ENCODE results near the gene PTPRE. TPM values are rescaled to one million over a fixed set of nuclear protein-coding genes. Genes with fewer than 3 reads are reported as not detected.

Gene PTPRE
- total RNA-seq, 1 experiment from 2014 or later, result 0.50 TPM

DNA sequence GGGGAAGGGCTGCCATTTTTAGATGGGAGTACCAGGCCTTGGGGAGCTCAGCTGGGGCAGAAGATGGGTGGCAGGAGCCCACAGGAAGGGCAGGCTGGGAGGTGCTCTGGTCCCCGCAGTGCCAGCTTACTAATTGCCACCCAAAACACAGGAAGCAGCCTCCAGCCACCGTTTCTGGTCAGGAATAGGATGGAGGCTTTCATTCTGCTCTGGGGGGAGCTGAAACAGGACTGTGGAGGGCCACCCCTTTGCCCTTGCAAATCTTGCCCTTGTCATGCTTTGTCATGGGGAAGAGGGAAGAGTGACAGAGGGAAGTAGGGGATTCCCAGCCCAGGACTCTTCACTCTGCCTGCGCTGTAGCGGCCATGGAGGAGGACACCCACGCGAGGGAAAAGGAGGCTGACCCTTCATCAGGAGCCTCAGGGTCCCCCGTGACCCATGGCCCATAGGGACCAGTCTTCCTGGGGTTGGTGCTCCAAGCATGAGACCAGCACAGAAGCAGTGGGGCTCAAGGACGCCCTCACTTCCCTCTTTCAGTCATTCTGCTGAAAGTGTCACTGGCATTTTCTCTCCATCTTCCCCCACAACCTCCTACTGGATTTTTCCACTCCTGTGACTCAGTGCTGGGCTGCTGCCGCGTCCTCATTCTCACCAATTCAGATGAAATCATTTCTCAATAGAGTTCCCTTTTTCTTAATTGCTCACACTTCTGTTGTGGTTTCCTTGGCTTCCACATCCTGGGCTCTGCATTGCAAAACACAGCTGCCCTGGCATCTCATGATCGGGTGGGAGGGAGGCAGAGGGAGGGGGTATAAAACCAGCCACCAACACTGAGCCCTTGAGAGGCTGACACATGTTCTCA lies 157.4 kb downstream of the PTPRE start:
- Mint-ChIP-seq H3K27me3 (ENCODE audit: insufficient read depth, unreplicated experiment) (no peaks in the 10 kb centered on the region), H3K9me3 (ENCODE audit: unreplicated experiment) (peaks cover 10% of the 10 kb centered on the region), H3K4me3 (ENCODE audit: unreplicated experiment) (no peak overlapping the region), H3K27ac (ENCODE audit: unreplicated experiment) (no peak overlapping the region), H3K36me3 (ENCODE audit: insufficient read depth, unreplicated experiment) (no peaks in the 10 kb centered on the region), H3K4me1 (ENCODE audit: low read depth, unreplicated experiment) (no peaks in the 10 kb centered on the region)
- no peak overlapping the region for H3K4me3 ChIP-seq (ENCODE audit: low read depth, low read length)
- DNase-seq, result peak in 1 of 2 experiments; percentile 17
- no peaks in the 10 kb centered on the region for H3K36me3 ChIP-seq (ENCODE audit: control insufficient read depth, insufficient read depth, low read length)
- BruUV-seq (replicated peaks), result no TSS peak
- H3K9me3 ChIP-seq, result no peaks in the 10 kb centered on the region
- H3K4me1 ChIP-seq, result no peaks in the 10 kb centered on the region
- ChIA-PET CTCF (interaction anchor here (0.6 kb wide), 1 partner anchor 206 kb away, joined by 4 read pairs; no protein-coding TSS in a partner anchor), POLR2A (no interaction called here)
- no peaks in the 10 kb centered on the region for H3K27me3 ChIP-seq (replicated peaks; ENCODE audit: control insufficient read depth, insufficient read depth, low read length)
- TF ChIP-seq, protein P1, sequence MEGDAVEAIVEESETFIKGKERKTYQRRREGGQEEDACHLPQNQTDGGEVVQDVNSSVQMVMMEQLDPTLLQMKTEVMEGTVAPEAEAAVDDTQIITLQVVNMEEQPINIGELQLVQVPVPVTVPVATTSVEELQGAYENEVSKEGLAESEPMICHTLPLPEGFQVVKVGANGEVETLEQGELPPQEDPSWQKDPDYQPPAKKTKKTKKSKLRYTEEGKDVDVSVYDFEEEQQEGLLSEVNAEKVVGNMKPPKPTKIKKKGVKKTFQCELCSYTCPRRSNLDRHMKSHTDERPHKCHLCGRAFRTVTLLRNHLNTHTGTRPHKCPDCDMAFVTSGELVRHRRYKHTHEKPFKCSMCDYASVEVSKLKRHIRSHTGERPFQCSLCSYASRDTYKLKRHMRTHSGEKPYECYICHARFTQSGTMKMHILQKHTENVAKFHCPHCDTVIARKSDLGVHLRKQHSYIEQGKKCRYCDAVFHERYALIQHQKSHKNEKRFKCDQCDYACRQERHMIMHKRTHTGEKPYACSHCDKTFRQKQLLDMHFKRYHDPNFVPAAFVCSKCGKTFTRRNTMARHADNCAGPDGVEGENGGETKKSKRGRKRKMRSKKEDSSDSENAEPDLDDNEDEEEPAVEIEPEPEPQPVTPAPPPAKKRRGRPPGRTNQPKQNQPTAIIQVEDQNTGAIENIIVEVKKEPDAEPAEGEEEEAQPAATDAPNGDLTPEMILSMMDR (IDR thresholded peaks at IDR 0.05; ENCODE audit: insufficient read depth in 1 of 2, low read depth in 1 of 2, low read length in 1 of 2, severe bottlenecking in 1 of 2, unreplicated experiment in 1 of 2), result no peak
- intact Hi-C loops (cut with micrococcal nuclease; ENCODE audit: unreplicated experiment), result no loop called here

DNA sequence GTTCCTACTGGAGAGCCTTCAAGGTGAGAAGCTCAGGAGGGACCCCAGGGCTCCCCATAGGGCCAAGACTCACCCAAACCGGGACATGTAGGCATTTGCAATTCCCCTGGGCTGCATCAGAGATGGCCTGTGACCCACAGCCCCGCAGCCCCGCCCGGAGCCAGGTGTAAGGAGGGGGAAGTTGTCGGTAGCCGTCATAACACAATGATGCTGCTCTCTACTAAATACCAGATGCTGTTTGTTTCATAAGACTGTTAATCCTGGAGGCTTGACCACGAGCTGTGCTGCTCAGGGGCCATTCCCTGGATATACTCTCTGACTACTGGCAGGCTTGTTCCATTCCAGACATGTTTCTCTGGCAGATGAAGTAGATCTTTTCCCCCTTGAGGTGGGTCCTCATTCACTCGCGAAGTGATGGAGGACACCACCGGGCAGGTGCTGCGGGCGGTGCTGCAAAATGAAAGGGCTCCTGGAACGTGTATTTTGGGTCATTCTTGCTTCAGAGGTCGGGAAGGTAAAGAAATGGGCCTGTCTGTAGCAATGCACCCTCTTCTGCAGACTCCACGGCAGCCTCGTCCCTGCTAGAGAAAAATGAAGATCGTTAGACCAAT lies 158.2 kb downstream of the PTPRE start:
- H3K9me3 Mint-ChIP-seq (ENCODE audit: unreplicated experiment), result peaks cover 10% of the 10 kb centered on the region
- no peaks in the 10 kb centered on the region for H3K27me3 ChIP-seq (replicated peaks; ENCODE audit: control insufficient read depth, insufficient read depth, low read length)
- DNase-seq, result peak in 1 of 2 experiments; percentile 25
- H3K4me1 Mint-ChIP-seq (ENCODE audit: low read depth, unreplicated experiment), result no peaks in the 10 kb centered on the region
- intact Hi-C loops (cut with micrococcal nuclease; ENCODE audit: unreplicated experiment), result loop anchor here (5.0 kb wide), 1 partner anchor 173 kb away; the partner anchor contains the start of gene CLRN3
- POLR2A ChIA-PET, result no interaction called here
- TF ChIP-seq, protein P1 (IDR thresholded peaks at IDR 0.05; ENCODE audit: insufficient read depth in 1 of 2, low read depth in 1 of 2, low read length in 1 of 2, severe bottlenecking in 1 of 2, unreplicated experiment in 1 of 2), result no peak
- no peak overlapping the region for H3K4me3 ChIP-seq (ENCODE audit: low read depth, low read length)
- no TSS peak for BruUV-seq (replicated peaks)
- no peaks in the 10 kb centered on the region for H3K9me3 ChIP-seq
- no peaks in the 10 kb centered on the region for H3K4me1 ChIP-seq
- H3K27ac Mint-ChIP-seq (ENCODE audit: unreplicated experiment), result no peak overlapping the region
- no peaks in the 10 kb centered on the region for H3K36me3 Mint-ChIP-seq (ENCODE audit: insufficient read depth, unreplicated experiment)
- no peaks in the 10 kb centered on the region for H3K36me3 ChIP-seq (ENCODE audit: control insufficient read depth, insufficient read depth, low read length)
- no peaks in the 10 kb centered on the region for H3K27me3 Mint-ChIP-seq (ENCODE audit: insufficient read depth, unreplicated experiment)
- CTCF ChIA-PET, result no interaction called here
- H3K4me3 Mint-ChIP-seq (ENCODE audit: unreplicated experiment), result no peak overlapping the region

DNA sequence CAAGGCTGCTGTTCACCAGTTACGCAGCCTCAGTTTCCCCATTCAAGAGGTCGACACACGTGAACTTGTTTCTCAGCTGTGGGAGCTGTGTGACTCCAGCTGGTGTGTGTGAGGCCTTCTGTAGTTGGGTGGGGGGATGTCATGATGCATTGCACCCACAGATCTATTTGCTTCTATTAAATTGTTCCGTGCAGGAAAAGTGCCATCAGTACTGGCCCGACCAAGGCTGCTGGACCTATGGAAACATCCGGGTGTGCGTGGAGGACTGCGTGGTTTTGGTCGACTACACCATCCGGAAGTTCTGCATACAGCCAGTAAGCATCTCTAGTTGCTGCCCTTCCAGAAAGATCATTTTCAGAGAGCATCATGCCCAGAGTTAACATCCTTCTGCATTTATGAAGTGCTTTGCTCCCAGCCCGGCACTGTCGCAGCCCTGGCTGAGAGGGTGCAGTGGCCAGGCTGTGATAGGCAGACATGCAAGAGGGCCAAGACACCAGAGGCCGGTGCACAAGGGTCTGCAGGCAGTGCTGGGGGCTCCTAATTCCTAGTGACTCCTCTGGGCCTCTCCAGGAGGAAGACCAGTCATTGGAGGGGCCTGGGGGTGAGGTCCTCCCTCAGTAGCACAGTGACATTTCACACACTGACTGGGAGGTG lies 159.1 kb downstream of the PTPRE start:
- DNase-seq, result peak in 1 of 2 experiments; percentile 9
- peaks cover 2% of the 10 kb centered on the region for H3K27me3 Mint-ChIP-seq (ENCODE audit: insufficient read depth, unreplicated experiment)
- TF ChIP-seq, protein P1 (IDR thresholded peaks at IDR 0.05; ENCODE audit: insufficient read depth in 1 of 2, low read depth in 1 of 2, low read length in 1 of 2, severe bottlenecking in 1 of 2, unreplicated experiment in 1 of 2), result no peak
- Histone ChIP-seq H3K36me3 (ENCODE audit: control insufficient read depth, insufficient read depth, low read length) (no peaks in the 10 kb centered on the region), H3K4me1 (no peaks in the 10 kb centered on the region), H3K4me3 (ENCODE audit: low read depth, low read length) (no peak overlapping the region), H3K9me3 (no peaks in the 10 kb centered on the region), H3K27me3 (replicated peaks; ENCODE audit: control insufficient read depth, insufficient read depth, low read length) (no peaks in the 10 kb centered on the region)
- ChIA-PET CTCF (no interaction called here), POLR2A (no interaction called here)
- no peak overlapping the region for H3K27ac Mint-ChIP-seq (ENCODE audit: unreplicated experiment)
- no peaks in the 10 kb centered on the region for H3K36me3 Mint-ChIP-seq (ENCODE audit: insufficient read depth, unreplicated experiment)
- peaks cover 10% of the 10 kb centered on the region for H3K9me3 Mint-ChIP-seq (ENCODE audit: unreplicated experiment)
- H3K4me1 Mint-ChIP-seq (ENCODE audit: low read depth, unreplicated experiment), result no peaks in the 10 kb centered on the region
- BruUV-seq (replicated peaks), result no TSS peak
- intact Hi-C loops (cut with micrococcal nuclease; ENCODE audit: unreplicated experiment), result loop anchor here (5.0 kb wide), 1 partner anchor 174 kb away; the partner anchor contains the start of gene CLRN3
- no peak overlapping the region for H3K4me3 Mint-ChIP-seq (ENCODE audit: unreplicated experiment)
